Psoas muscle (tissue), 8 donors: ENCODE data around the gene MGARP. TPM values are rescaled to one million over a fixed set of nuclear protein-coding genes. Genes with fewer than 3 reads are reported as not detected.
A peak's percentile ranks its signal among the peaks of the same experiment; 100 is the strongest.

ENCODE experiments used
- ATAC-seq, 4 donors: fragments of 200-7000 bp; cut with Tn5 transposase; one replicate each; pipeline ENCODE4 v1.9.1; 2020; ENCODE audit warnings: moderate library complexity in 3 of 4, mild to moderate bottlenecking in 2 of 4
- DNase-seq, 2 donors: peaks; one replicate each; pipeline ENCODE4 v3.0.0-alpha.2; 2020
- H3K27ac ChIP-seq: fragments of 200-600 bp; one replicate; pipeline ENCODE4 v1.8.0; 2022
- H3K27me3 ChIP-seq, 3 donors: fragments of 200-600 bp in 1 of 3; one replicate each; pipeline versions ENCODE4 v1.6.1 to v1.8.0; 2013 to 2022; ENCODE audit warnings: low read length in 2 of 3, mild to moderate bottlenecking in 2 of 3, moderate library complexity in 1 of 3; ENCODE audit not compliant: insufficient read depth in 3 of 3
- H3K36me3 ChIP-seq, 2 donors: fragments of 200-600 bp in 1 of 2; one replicate each; pipeline versions ENCODE4 v1.6.1 to v1.8.0; 2013 to 2022; ENCODE audit warnings: low read depth in 1 of 2, mild to moderate bottlenecking in 1 of 2, moderate library complexity in 1 of 2; ENCODE audit not compliant: insufficient read depth in 1 of 2
- H3K4me1 ChIP-seq: fragments of 200-600 bp; one replicate; pipeline ENCODE4 v1.8.0; 2022
- H3K4me3 ChIP-seq: fragments of 200-600 bp; one replicate; pipeline ENCODE4 v1.8.0; 2022; ENCODE audit warnings: mild to moderate bottlenecking
- H3K9me3 ChIP-seq: fragments of 200-600 bp; one replicate; pipeline ENCODE4 v1.8.0; 2022
- CTCF ChIP-seq: fragments of 200-600 bp; IDR thresholded peaks from one replicate; pipeline ENCODE4 v1.8.0; 2022; ENCODE audit warnings: antibody characterized with exemption
- WGBS, 3 donors: extraction: QIAGEN DNeasy Blood & Tissue Kit; methylation state at CpG; one replicate each; pipeline versions ENCODE4 v1.1.6 to v1.1.7; 2013; 5-methylcytosine and 5-hydroxymethylcytosine counted together
- intact Hi-C, 2 donors: fragments of 100-400 bp; cut with DNase I; formaldehyde crosslinking; loops; one replicate each; pipeline versions ENCODE4 v1.11.0 to v1.14.2; 2022
- polyA plus RNA-seq, 3 donors: library from polyadenylated mRNA; stranded (reverse); fragments of 200-250 nt; gene quantifications; one replicate each; pipeline ENCODE4 v1.2.3, GENCODE V29; 2013
- total RNA-seq, 4 donors: library from RNA; stranded (reverse); fragmentation: NEBNext Ultra II Directional in 2 of 4; extraction: Animal tissue kit (Norgen Biotek cat#: 25700) in 2 of 4; gene quantifications; one replicate each; pipeline versions ENCODE4 v1.2.1 to v1.2.4, GENCODE V29; 2021 to 2023
- donor health status: healthy with polysubstance abuse.
- donor health status: DM: no; HTN: no; CAD: no; lungs with moderate emphysema.
- donor health status: Bipolar disorder and iron deficiency.
- donor health status: healthy.
- donor health status: DM: yes; HTN: yes; CAD: no.
- donor health status: DM: no; HTN: no; CAD: no.
- donor health status: DM: no; HTN: no; CAD: no.
- donor health status: DM: yes; HTN: yes; CAD: no.

The MGARP gene
- total and polyA plus RNA-seq, 7 donors: 0.13 to 2.1 (median 0.30) TPM; not detected in 1

- Histone ChIP-seq H3K4me1 (no peaks in the 10 kb centered on the region), H3K36me3 (no peaks in the 10 kb centered on the region), H3K4me3 (no peak overlapping the region), H3K9me3 (no peaks in the 10 kb centered on the region), H3K27me3 (no peaks in the 10 kb centered on the region), H3K27ac (no peak overlapping the region)
- 70 to 75% (median 73%) methylated on average over 3 of the region's 3 CpGs for WGBS, 3 donors
- ATAC-seq: no peak
- intact Hi-C loops: no loop called here
- no peak for DNase-seq
- no peak for TF ChIP-seq CTCF
Observed at GRCh38 chr4:139253713-139254112, 26.3 kb downstream of the MGARP start.

- Histone ChIP-seq H3K27me3 (no peaks in the 10 kb centered on the region), H3K4me1 (no peaks in the 10 kb centered on the region), H3K4me3 (no peak overlapping the region), H3K36me3 (no peaks in the 10 kb centered on the region), H3K27ac (no peak overlapping the region), H3K9me3 (no peaks in the 10 kb centered on the region)
- no peak for TF ChIP-seq CTCF
- intact Hi-C loops: no loop called here
- DNase-seq (no peak), ATAC-seq (no peak)
Observed at GRCh38 chr4:139253046-139253445, 27.0 kb downstream of the MGARP start.

GRCh38 chr4:139247700-139248238, 32.3 kb downstream of the MGARP start:
- intact Hi-C loops: no loop called here
- no peak for ATAC-seq
- 62 to 84% (median 67%) methylated on average over 4 of the region's 4 CpGs for WGBS, 3 donors

GRCh38 chr4:139247241-139247640, 32.8 kb downstream of the MGARP start:
- no peak for TF ChIP-seq CTCF
- no peak for ATAC-seq
- Histone ChIP-seq H3K9me3 (no peaks in the 10 kb centered on the region), H3K4me3 (no peak overlapping the region), H3K27me3 (no peaks in the 10 kb centered on the region), H3K27ac (no peak overlapping the region), H3K4me1 (peaks cover 15% of the 10 kb centered on the region), H3K36me3 (no peaks in the 10 kb centered on the region)
- intact Hi-C loops: no loop called here
- DNase-seq: no peak

More at GRCh38 chr4:139247700-139248238, 32.3 kb downstream of the MGARP start:
- no peak for TF ChIP-seq CTCF
- Histone ChIP-seq H3K9me3 (no peaks in the 10 kb centered on the region), H3K36me3 (no peaks in the 10 kb centered on the region), H3K4me1 (peaks cover 12% of the 10 kb centered on the region), H3K4me3 (no peak overlapping the region), H3K27ac (peak overlapping the region; percentile 78), H3K27me3 (no peaks in the 10 kb centered on the region)
- no peak for DNase-seq

- Histone ChIP-seq H3K27ac (peak overlapping the region; percentile 27), H3K4me3 (no peak overlapping the region), H3K27me3 (no peaks in the 10 kb centered on the region), H3K4me1 (peaks cover 15% of the 10 kb centered on the region), H3K9me3 (no peaks in the 10 kb centered on the region), H3K36me3 (no peaks in the 10 kb centered on the region)
- TF ChIP-seq CTCF: no peak
- WGBS, 3 donors: 22 to 57% (median 34%) methylated on average over 3 of the region's 3 CpGs
- intact Hi-C loops: no loop called here
- DNase-seq: no peak
- ATAC-seq: no peak
Observed at GRCh38 chr4:139246166-139246565, 33.9 kb downstream of the MGARP start.
